ENCODE results near the gene PCDHB10.
A peak's percentile ranks its signal among the peaks of the same experiment; 100 is the strongest.
"Not testable (repeated sequence)": the region's sequence is repeated elsewhere in the genome, so short reads cannot be mapped to it uniquely, and the experiment has no call there.

The PCDHB10 gene

DNA sequence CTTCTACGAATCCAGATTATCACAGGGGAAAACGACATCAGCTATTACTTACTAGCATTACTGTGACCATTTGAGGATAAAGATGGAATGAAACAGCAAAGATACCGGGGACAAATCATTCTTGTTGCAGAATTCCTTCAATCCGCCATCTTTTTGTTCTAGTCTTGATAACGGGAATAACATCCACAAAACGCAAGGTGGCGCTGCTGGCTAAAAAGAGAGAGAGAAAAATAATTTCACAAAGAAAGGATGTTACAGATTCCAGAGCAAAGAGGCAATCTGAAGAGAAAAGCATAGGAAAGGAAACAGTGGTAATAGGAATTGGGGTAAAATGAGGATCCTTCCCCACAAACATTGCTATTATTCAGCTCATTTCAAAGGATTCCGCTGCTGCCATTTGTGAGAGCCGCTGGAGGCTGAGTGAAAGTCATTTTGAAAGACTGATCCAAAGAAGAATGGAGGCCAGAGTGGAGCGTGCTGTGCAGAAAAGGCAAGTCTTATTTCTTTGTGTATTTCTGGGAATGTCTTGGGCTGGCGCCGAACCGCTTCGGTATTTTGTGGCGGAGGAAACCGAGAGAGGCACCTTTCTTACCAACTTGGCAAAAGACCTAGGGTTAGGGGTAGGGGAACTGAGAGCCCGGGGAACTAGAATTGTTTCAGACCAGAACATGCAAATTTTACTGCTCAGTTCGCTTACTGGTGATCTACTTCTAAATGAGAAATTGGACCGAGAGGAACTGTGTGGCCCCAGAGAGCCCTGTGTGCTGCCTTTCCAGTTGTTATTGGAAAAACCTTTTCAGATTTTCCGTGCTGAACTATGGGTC lies 19.6 kb upstream of the PCDHB10 start, which contains the start of gene PCDHB7:
Gene PCDHB7, plus strand, starts transcription at position 264 of the 824 bp plus-strand sequence. Its CDS starts 192 bp downstream, at position 456.
- DNase-seq (ENCODE audit: low read depth): no peak
- no peak within 1 kb of the TSS for H3K4me3 ChIP-seq (ENCODE audit: control insufficient read depth, low read depth, low read length)
- TF ChIP-seq, protein P1, sequence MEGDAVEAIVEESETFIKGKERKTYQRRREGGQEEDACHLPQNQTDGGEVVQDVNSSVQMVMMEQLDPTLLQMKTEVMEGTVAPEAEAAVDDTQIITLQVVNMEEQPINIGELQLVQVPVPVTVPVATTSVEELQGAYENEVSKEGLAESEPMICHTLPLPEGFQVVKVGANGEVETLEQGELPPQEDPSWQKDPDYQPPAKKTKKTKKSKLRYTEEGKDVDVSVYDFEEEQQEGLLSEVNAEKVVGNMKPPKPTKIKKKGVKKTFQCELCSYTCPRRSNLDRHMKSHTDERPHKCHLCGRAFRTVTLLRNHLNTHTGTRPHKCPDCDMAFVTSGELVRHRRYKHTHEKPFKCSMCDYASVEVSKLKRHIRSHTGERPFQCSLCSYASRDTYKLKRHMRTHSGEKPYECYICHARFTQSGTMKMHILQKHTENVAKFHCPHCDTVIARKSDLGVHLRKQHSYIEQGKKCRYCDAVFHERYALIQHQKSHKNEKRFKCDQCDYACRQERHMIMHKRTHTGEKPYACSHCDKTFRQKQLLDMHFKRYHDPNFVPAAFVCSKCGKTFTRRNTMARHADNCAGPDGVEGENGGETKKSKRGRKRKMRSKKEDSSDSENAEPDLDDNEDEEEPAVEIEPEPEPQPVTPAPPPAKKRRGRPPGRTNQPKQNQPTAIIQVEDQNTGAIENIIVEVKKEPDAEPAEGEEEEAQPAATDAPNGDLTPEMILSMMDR (IDR thresholded peaks at IDR 0.05; ENCODE audit: control insufficient read depth, insufficient read depth, low read depth, low read length, missing control alignments): peak; percentile 67

DNA sequence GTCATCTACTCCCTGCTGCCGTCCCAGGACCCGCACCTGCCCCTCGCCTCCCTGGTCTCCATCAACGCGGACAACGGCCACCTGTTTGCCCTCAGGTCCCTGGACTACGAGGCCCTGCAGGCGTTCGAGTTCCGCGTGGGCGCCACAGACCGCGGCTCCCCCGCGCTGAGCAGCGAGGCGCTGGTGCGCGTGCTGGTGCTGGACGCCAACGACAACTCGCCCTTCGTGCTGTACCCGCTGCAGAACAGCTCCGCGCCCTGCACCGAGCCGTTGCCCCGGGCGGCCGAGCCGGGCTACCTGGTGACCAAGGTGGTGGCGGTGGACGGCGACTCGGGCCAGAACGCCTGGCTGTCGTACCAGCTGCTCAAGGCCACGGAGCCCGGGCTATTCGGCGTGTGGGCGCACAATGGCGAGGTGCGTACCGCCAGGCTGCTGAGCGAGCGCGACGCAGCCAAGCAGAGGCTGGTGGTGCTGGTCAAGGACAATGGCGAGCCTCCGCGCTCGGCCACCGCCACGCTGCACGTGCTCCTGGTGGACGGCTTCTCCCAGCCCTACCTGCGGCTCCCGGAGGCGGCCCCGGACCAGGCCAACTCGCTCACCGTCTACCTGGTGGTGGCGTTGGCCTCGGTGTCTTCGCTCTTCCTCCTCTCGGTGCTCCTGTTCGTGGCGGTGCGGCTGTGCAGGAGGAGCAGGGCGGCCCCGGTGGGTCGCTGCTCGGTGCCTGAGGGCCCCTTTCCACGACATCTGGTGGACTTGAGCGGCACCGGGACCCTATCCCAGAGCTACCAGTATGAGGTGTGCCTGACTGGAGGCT lies 17.7 kb upstream of the PCDHB10 start:
- H3K4me3 ChIP-seq (ENCODE audit: control insufficient read depth, low read depth, low read length); DNase-seq (ENCODE audit: low read depth): not testable (repeated sequence)

GRCh38 chr5:141175933-141176332 lies 16.2 kb upstream of the PCDHB10 start:
- H3K4me3 ChIP-seq (ENCODE audit: control insufficient read depth, low read depth, low read length): no peak overlapping the region
- no peak for DNase-seq (ENCODE audit: low read depth)
- TF ChIP-seq, protein P1 (IDR thresholded peaks at IDR 0.05; ENCODE audit: control insufficient read depth, insufficient read depth, low read depth, low read length, missing control alignments): no peak

GRCh38 chr5:141177577-141178191 lies 14.5 kb upstream of the PCDHB10 start, which contains the start of gene PCDHB8:
PCDHB8 (plus strand) TSS chr5:141177790; CDS start chr5:141178035, 245 bp downstream.
- TF ChIP-seq, protein P1 (IDR thresholded peaks at IDR 0.05; ENCODE audit: control insufficient read depth, insufficient read depth, low read depth, low read length, missing control alignments): peak; percentile 35
- not testable (repeated sequence) for H3K4me3 ChIP-seq (ENCODE audit: control insufficient read depth, low read depth, low read length); DNase-seq (ENCODE audit: low read depth)

DNA sequence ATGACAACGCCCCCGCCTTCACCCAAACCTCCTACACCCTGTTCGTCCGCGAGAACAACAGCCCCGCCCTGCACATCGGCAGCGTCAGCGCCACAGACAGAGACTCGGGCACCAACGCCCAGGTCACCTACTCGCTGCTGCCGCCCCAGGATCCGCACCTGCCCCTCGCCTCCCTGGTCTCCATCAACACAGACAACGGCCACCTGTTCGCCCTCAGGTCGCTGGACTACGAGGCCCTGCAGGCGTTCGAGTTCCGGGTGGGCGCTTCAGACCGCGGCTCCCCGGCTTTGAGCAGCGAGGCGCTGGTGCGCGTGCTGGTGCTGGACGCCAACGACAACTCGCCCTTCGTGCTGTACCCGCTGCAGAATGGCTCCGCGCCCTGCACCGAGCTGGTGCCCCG lies 12.8 kb upstream of the PCDHB10 start:
- H3K4me3 ChIP-seq (ENCODE audit: control insufficient read depth, low read depth, low read length): not testable (repeated sequence)

GRCh38 chr5:141179876-141180275 lies 12.3 kb upstream of the PCDHB10 start:
- H3K4me3 ChIP-seq (ENCODE audit: control insufficient read depth, low read depth, low read length); DNase-seq (ENCODE audit: low read depth): not testable (repeated sequence)

More for the DNA sequence above, 12.8 kb upstream of the PCDHB10 start:
- DNase-seq (ENCODE audit: low read depth): not testable (repeated sequence)

GRCh38 chr5:141180313-141180712 lies 11.8 kb upstream of the PCDHB10 start:
- TF ChIP-seq, protein P1 (IDR thresholded peaks at IDR 0.05; ENCODE audit: control insufficient read depth, insufficient read depth, low read depth, low read length, missing control alignments): no peak
- no peak for DNase-seq (ENCODE audit: low read depth)
- H3K4me3 ChIP-seq (ENCODE audit: control insufficient read depth, low read depth, low read length): no peak overlapping the region

DNA sequence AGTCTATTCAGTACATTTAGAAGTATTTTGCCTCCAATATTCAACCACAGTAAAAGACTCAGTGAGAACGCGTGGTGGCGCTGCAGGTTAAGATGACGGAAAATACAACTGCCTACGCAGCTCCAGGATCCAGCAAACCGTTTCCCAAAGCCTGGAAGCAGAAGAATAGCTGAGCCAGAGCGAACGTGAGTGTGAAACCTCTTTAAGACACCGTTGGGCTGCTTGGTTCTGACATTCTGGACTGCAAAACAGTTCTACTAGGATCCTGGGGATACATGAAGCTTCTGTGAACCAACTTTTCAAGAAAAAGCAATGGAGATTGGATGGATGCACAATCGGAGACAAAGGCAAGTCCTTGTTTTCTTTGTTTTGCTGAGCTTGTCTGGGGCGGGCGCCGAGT lies 9.9 kb upstream of the PCDHB10 start, which contains the start of gene PCDHB16:
Gene PCDHB16, plus strand, starts transcription at position 140 of the 400 bp plus-strand sequence. Its CDS starts 173 bp downstream, at position 313.
- TF ChIP-seq, protein P1 (IDR thresholded peaks at IDR 0.05; ENCODE audit: control insufficient read depth, insufficient read depth, low read depth, low read length, missing control alignments): peak; percentile 61
- peak within 1 kb of the TSS; percentile 34 for H3K4me3 ChIP-seq (ENCODE audit: control insufficient read depth, low read depth, low read length)
- no peak for DNase-seq (ENCODE audit: low read depth)

DNA sequence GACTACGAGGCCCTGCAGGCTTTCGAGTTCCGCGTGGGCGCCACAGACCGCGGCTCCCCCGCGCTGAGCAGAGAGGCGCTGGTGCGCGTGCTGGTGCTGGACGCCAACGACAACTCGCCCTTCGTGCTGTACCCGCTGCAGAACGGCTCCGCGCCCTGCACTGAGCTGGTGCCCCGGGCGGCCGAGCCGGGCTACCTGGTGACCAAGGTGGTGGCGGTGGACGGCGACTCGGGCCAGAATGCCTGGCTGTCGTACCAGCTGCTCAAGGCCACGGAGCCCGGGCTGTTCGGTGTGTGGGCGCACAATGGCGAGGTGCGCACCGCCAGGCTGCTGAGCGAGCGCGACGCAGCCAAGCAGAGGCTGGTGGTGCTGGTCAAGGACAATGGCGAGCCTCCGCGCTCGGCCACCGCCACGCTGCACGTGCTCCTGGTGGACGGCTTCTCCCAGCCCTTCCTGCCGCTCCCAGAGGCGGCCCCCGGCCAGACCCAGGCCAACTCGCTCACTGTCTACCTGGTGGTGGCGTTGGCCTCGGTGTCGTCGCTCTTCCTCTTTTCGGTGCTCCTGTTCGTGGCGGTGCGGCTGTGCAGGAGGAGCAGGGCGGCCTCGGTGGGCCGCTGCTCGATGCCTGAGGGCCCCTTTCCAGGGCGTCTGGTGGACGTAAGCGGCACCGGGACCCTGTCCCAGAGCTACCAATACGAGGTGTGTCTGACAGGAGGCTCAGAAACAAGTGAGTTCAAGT lies 7.9 kb upstream of the PCDHB10 start:
- not testable (repeated sequence) for H3K4me3 ChIP-seq (ENCODE audit: control insufficient read depth, low read depth, low read length); DNase-seq (ENCODE audit: low read depth)
